Vagina (tissue), 2 donors: ENCODE results near the gene FAM120B. TPM values are rescaled to one million over a fixed set of nuclear protein-coding genes. Genes with fewer than 3 reads are reported as not detected.

Experiments used
- DNase-seq, 2 donors: peaks; one replicate each; pipeline ENCODE4 v3.0.0-alpha.2; 2017; ENCODE audit errors: extremely low spot score in 2 of 2
- H3K27ac ChIP-seq: fragments of 200-600 bp; sonication (generic); one replicate; pipeline ENCODE4 v1.5.1; 2019
- H3K27me3 ChIP-seq: fragments of 200-600 bp; sonication (generic); one replicate; pipeline ENCODE4 v1.5.1; 2019
- H3K36me3 ChIP-seq, 2 donors: fragments of 200-600 bp; sonication (generic); one replicate each; pipeline ENCODE4 v1.5.1; 2017 to 2019
- H3K4me1 ChIP-seq: fragments of 200-600 bp; sonication (generic); one replicate; pipeline ENCODE4 v1.5.1; 2019
- H3K4me3 ChIP-seq, 2 donors: fragments of 200-600 bp; sonication (generic); 1 replicate in 1 of 2; 2 replicates in 1 of 2; pipeline ENCODE4 v1.5.1; 2016 to 2019
- H3K9me3 ChIP-seq: fragments of 200-600 bp; sonication (generic); one replicate; pipeline ENCODE4 v1.5.1; 2019
- POLR2A ChIP-seq, 2 donors: fragments of 450-650 bp; IDR thresholded peaks; one replicate each; pipeline ENCODE4 v1.6.1; 2017; ENCODE audit warnings: antibody characterized with exemption in 2 of 2, mild to moderate bottlenecking in 2 of 2, moderate library complexity in 2 of 2
- POLR2AphosphoS5 ChIP-seq, 2 donors: sonication (generic); formaldehyde crosslinking; IDR thresholded peaks; one replicate each; pipeline ENCODE4 v1.9.0; 2017; ENCODE audit warnings: antibody characterized with exemption in 2 of 2, mild to moderate bottlenecking in 2 of 2, low read depth in 1 of 2; ENCODE audit not compliant: insufficient read depth in 1 of 2
- intact Hi-C: fragments of 100-400 bp; cut with DNase I; formaldehyde crosslinking; loops from one replicate; pipeline ENCODE4 v1.15.1; 2023
- microRNA-seq: library from miRNA; unstranded; fragments of <30 nt; microRNA quantifications from one replicate; pipeline ENCODE4, GENCODE V29; 2017; ENCODE audit warnings: borderline number of aligned reads, borderline replicate concordance
- small RNA-seq: library from RNA; depleted of rRNA; stranded (forward); fragments of <200 nt; gene quantifications from one replicate; pipeline ENCODE3, GENCODE V24; 2016
- total RNA-seq: library from RNA; depleted of rRNA; stranded (reverse); fragments of >200 nt; gene quantifications from one replicate; pipeline ENCODE4 v1.2.3, GENCODE V29; 2016
- TF ChIP-seq, protein P1 (sequence below), 3 experiments: fragments of 450-650 bp in 2 of 3; fragments of 200-600 bp in 1 of 3; sonication (generic) in 1 of 3; IDR thresholded peaks; one replicate each; pipeline ENCODE4 v1.5.1; 2017 to 2019; ENCODE audit warnings: antibody characterized with exemption in 3 of 3, mild to moderate bottlenecking in 2 of 3, moderate library complexity in 2 of 3

The FAM120B gene
- total RNA-seq, 1 donor from 2014 or later, result 34.6 TPM

- no peaks in the 10 kb centered on the region for H3K27me3 ChIP-seq
- intact Hi-C loops, result no loop called here
- no peaks in the 10 kb centered on the region for H3K9me3 ChIP-seq
- H3K27ac ChIP-seq, result no peak overlapping the region
- TF ChIP-seq POLR2A (IDR thresholded peaks at IDR 0.05) (no peak), POLR2AphosphoS5 (IDR thresholded peaks at IDR 0.05; ENCODE audit: insufficient read depth in 1 of 2, low read depth in 1 of 2) (no peak)
- TF ChIP-seq, protein P1, sequence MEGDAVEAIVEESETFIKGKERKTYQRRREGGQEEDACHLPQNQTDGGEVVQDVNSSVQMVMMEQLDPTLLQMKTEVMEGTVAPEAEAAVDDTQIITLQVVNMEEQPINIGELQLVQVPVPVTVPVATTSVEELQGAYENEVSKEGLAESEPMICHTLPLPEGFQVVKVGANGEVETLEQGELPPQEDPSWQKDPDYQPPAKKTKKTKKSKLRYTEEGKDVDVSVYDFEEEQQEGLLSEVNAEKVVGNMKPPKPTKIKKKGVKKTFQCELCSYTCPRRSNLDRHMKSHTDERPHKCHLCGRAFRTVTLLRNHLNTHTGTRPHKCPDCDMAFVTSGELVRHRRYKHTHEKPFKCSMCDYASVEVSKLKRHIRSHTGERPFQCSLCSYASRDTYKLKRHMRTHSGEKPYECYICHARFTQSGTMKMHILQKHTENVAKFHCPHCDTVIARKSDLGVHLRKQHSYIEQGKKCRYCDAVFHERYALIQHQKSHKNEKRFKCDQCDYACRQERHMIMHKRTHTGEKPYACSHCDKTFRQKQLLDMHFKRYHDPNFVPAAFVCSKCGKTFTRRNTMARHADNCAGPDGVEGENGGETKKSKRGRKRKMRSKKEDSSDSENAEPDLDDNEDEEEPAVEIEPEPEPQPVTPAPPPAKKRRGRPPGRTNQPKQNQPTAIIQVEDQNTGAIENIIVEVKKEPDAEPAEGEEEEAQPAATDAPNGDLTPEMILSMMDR (IDR thresholded peaks at IDR 0.05), result no peak
- H3K4me1 ChIP-seq, result no peaks in the 10 kb centered on the region
- no peak overlapping the region for H3K4me3 ChIP-seq
- DNase-seq, result no peak
- no peaks in the 10 kb centered on the region for H3K36me3 ChIP-seq
These were observed 148.9 kb downstream of the FAM120B start for GRCh38 chr6:170455335-170455979.

- Histone ChIP-seq H3K27ac (no peak overlapping the region), H3K27me3 (no peaks in the 10 kb centered on the region), H3K4me1 (no peaks in the 10 kb centered on the region), H3K4me3 (no peak overlapping the region), H3K36me3 (no peaks in the 10 kb centered on the region), H3K9me3 (no peaks in the 10 kb centered on the region)
- no peak for TF ChIP-seq POLR2A (IDR thresholded peaks at IDR 0.05)
- TF ChIP-seq, protein P1 (IDR thresholded peaks at IDR 0.05), result no peak
- TF ChIP-seq POLR2AphosphoS5 (IDR thresholded peaks at IDR 0.05; ENCODE audit: insufficient read depth in 1 of 2, low read depth in 1 of 2), result no peak
- intact Hi-C loops, result no loop called here
- no peak for DNase-seq
These were observed 149.8 kb downstream of the FAM120B start for GRCh38 chr6:170456334-170456733.

Small RNAs within 50 kb of the gene (microRNA-seq; reads per million reads assigned to microRNA genes)
- not detected for gene MIR4644

Small RNAs within 50 kb of the gene (small RNA-seq; reads per million reads assigned to genes)
- gene MIR4644, result not detected

Other genes starting within 250 kb of the FAM120B start
- 43.5 TPM for gene DLL1, start 15.7 kb upstream of the FAM120B start, total RNA-seq
- 92.3 TPM for gene PSMB1, start 246.5 kb downstream of the FAM120B start, total RNA-seq
- gene TBP, start 247.6 kb downstream of the FAM120B start, total RNA-seq, result 14.7 TPM